ENCODE measurements around the gene SPPL2A. TPM values are rescaled to one million over a fixed set of nuclear protein-coding genes. Genes with fewer than 3 reads are reported as not detected.
"Not testable (repeated sequence)": the region's sequence is repeated elsewhere in the genome, so short reads cannot be mapped to it uniquely, and the experiment has no call there.

The SPPL2A gene
- 67.0 TPM for polyA plus RNA-seq (2013, experiment 1 of 2; ENCODE audit: insufficient read length)
- 84.7 TPM for polyA plus RNA-seq (2013, experiment 2 of 2; ENCODE audit: insufficient read length)

- peak; percentile 94 for DNase-seq
Measured at GRCh38 chr15:50765195-50765967, at the start of gene SPPL2A. Gene SPPL2A (minus strand): TSS chr15:50765706. CDS start chr15:50765533, 173 bp downstream.

- DNase-seq: no peak
Measured at GRCh38 chr15:50814634-50815033, 49.1 kb upstream of the SPPL2A start.

- peak; percentile 19 for DNase-seq
Measured at GRCh38 chr15:50813865-50814264, 48.4 kb upstream of the SPPL2A start.

GRCh38 chr15:50813089-50813488 lies 47.6 kb upstream of the SPPL2A start:
- no peak for DNase-seq

GRCh38 chr15:50812181-50812506 lies 46.6 kb upstream of the SPPL2A start:
- not testable (repeated sequence) for DNase-seq

- not testable (repeated sequence) for DNase-seq
Measured at GRCh38 chr15:50811461-50812180, 46.1 kb upstream of the SPPL2A start.

- no peak for DNase-seq
Measured at GRCh38 chr15:50810128-50810527, 44.6 kb upstream of the SPPL2A start.

- no peak for DNase-seq
Measured at GRCh38 chr15:50808728-50809127, 43.2 kb upstream of the SPPL2A start.

GRCh38 chr15:50803479-50804180 lies 38.1 kb upstream of the SPPL2A start:
- DNase-seq: no peak

GRCh38 chr15:50800715-50801114 lies 35.2 kb upstream of the SPPL2A start:
- DNase-seq: no peak

GRCh38 chr15:50798684-50799083 lies 33.2 kb upstream of the SPPL2A start:
- no peak for DNase-seq

- DNase-seq: no peak
Measured at GRCh38 chr15:50797926-50798325, 32.4 kb upstream of the SPPL2A start.

- DNase-seq: no peak
Measured at GRCh38 chr15:50791486-50791885, 26.0 kb upstream of the SPPL2A start.

GRCh38 chr15:50790778-50791453 lies 25.4 kb upstream of the SPPL2A start:
- no peak for DNase-seq

GRCh38 chr15:50786871-50787270 lies 21.4 kb upstream of the SPPL2A start:
- no peak for DNase-seq

- DNase-seq: no peak
Measured at GRCh38 chr15:50786438-50786837, 20.9 kb upstream of the SPPL2A start.

- DNase-seq: no peak
Measured at GRCh38 chr15:50783895-50784294, 18.4 kb upstream of the SPPL2A start.

GRCh38 chr15:50783411-50783810 lies 17.9 kb upstream of the SPPL2A start:
- DNase-seq: no peak

GRCh38 chr15:50778086-50778485 lies 12.6 kb upstream of the SPPL2A start:
- DNase-seq: no peak

GRCh38 chr15:50777042-50777441 lies 11.5 kb upstream of the SPPL2A start:
- no peak for DNase-seq

- DNase-seq: no peak
Measured at GRCh38 chr15:50774450-50774849, 8.9 kb upstream of the SPPL2A start.

- DNase-seq: no peak
Measured at GRCh38 chr15:50773389-50773788, 7.9 kb upstream of the SPPL2A start.
